Nephron progenitor cell (in vitro differentiated cells): ENCODE results near the gene SAXO2.
"Not testable (repeated sequence)": the region's sequence is repeated elsewhere in the genome, so short reads cannot be mapped to it uniquely, and the experiment has no call there.

Experiments used
- DNase-seq: peaks from one replicate; pipeline ENCODE4 v3.0.0; 2021
- H3K27ac Mint-ChIP-seq: 2 replicates; pipeline ENCODE4 v1.8.0; 2021; ENCODE audit warnings: mild to moderate bottlenecking, moderate library complexity, mixed read lengths
- H3K27me3 Mint-ChIP-seq: 2 replicates; pipeline ENCODE4 v1.8.0; 2021; ENCODE audit warnings: mild to moderate bottlenecking, low read depth, mixed read lengths; ENCODE audit not compliant: poor library complexity
- H3K36me3 Mint-ChIP-seq: 2 replicates; pipeline ENCODE4 v1.8.0; 2021; ENCODE audit warnings: low read depth, mixed read lengths
- H3K4me1 Mint-ChIP-seq: 2 replicates; pipeline ENCODE4 v1.8.0; 2021; ENCODE audit warnings: mixed read lengths
- H3K4me3 Mint-ChIP-seq: 2 replicates; pipeline ENCODE4 v1.8.0; 2021; ENCODE audit warnings: mild to moderate bottlenecking, moderate library complexity, mixed read lengths
- H3K9me3 Mint-ChIP-seq: 2 replicates; pipeline ENCODE4 v1.8.0; 2021; ENCODE audit warnings: mild to moderate bottlenecking, moderate library complexity, mixed read lengths
- CTCF ChIP-seq: fragments of 200-600 bp; sonication (generic); IDR thresholded peaks from 2 replicates; pipeline ENCODE4 v1.5.0; 2021; ENCODE audit warnings: antibody characterized with exemption

The SAXO2 gene

DNA sequence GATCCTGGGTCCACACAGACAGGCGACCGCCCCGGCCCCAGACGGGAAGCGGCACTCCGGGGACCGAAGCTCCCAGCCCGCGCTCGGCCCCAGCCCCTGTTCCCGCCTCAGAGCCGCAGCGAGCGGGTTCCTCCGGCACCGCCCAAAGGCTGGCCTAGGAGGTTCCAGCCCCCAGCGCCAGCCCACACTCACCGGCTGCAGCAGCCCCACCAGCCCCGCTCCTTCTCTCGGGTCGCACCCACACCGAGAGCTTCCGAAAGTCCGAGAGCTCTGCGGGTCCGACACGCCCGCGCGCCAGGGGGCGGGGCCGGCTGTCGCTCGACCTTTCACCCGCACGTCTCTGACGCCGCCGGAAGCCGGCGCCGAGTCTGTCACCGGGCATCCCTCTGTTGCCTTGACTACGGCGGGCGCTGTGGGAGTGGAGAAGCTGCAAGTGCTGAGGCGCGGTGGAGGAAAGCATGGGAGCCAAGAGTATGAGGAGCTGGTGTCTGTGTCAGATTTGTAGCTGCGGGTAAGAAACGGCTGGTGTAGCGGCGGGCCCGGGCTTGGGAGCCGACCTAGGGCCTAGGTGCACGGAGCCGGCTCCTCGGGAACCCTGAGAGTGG is at the start of gene SAXO2, which contains the start of gene EFL1:
Gene SAXO2 (plus strand): TSS at position 397 of the 605 bp plus-strand sequence. CDS start 62 bp downstream, at position 459.
Gene EFL1 (minus strand): TSS at position 313 of the 605 bp plus-strand sequence. CDS start 956 bp downstream, outside the sequence.
- no peak for TF ChIP-seq CTCF
- H3K9me3 Mint-ChIP-seq, result no peaks in the 10 kb centered on the region
- H3K4me1 Mint-ChIP-seq, result peaks cover 39% of the 10 kb centered on the region
- peak within 1 kb of the TSS; percentile 94 for H3K4me3 Mint-ChIP-seq
- peaks cover 12% of the 10 kb centered on the region for H3K36me3 Mint-ChIP-seq
- peaks cover 4% of the 10 kb centered on the region for H3K27me3 Mint-ChIP-seq
- DNase-seq, result peak; percentile 95
- H3K27ac Mint-ChIP-seq, result peak within 1 kb of the TSS; percentile 87

GRCh38 chr15:82216092-82216491 is 46.5 kb upstream of the SAXO2 start:
- not testable (repeated sequence) for H3K9me3 Mint-ChIP-seq, H3K27ac Mint-ChIP-seq, H3K4me3 Mint-ChIP-seq, H3K27me3 Mint-ChIP-seq, DNase-seq, H3K4me1 Mint-ChIP-seq
- peaks cover 54% of the 10 kb centered on the region for H3K36me3 Mint-ChIP-seq

DNA sequence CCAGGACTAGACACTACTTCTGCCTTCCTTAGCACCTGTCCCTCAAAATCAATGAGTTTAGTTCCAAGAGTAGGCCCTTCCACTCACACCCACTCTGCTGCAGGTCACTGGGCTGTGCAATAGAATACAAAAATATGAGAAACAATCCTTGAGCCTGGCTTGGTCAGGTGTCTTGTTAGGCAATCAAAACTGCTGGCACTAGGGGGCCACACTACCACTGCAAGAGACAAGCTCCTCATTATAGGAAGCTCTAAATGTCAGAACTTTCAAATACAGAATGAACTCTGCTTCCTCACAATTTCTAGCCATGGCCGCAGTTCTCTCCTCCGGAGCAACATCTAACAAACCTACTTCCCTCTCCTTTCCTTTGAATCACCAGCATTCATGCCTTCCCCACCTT is 41.1 kb upstream of the SAXO2 start:
- peaks cover 23% of the 10 kb centered on the region for H3K36me3 Mint-ChIP-seq
- H3K27me3 Mint-ChIP-seq, H3K27ac Mint-ChIP-seq: not testable (repeated sequence)

GRCh38 chr15:82228750-82229149 is 33.9 kb upstream of the SAXO2 start:
- Mint-ChIP-seq H3K9me3 (no peaks in the 10 kb centered on the region), H3K4me3 (no peak overlapping the region), H3K27me3 (no peaks in the 10 kb centered on the region), H3K27ac (no peak overlapping the region), H3K36me3 (peaks cover 34% of the 10 kb centered on the region), H3K4me1 (peaks cover 5% of the 10 kb centered on the region)
- no peak for DNase-seq
- TF ChIP-seq CTCF, result no peak

More for the DNA sequence above, 41.1 kb upstream of the SAXO2 start:
- not testable (repeated sequence) for H3K9me3 Mint-ChIP-seq, H3K4me3 Mint-ChIP-seq, H3K4me1 Mint-ChIP-seq
- peak; percentile 5 for DNase-seq

GRCh38 chr15:82231233-82231632 is 31.4 kb upstream of the SAXO2 start:
- no peak overlapping the region for H3K4me3 Mint-ChIP-seq
- H3K27ac Mint-ChIP-seq, result no peak overlapping the region

DNA sequence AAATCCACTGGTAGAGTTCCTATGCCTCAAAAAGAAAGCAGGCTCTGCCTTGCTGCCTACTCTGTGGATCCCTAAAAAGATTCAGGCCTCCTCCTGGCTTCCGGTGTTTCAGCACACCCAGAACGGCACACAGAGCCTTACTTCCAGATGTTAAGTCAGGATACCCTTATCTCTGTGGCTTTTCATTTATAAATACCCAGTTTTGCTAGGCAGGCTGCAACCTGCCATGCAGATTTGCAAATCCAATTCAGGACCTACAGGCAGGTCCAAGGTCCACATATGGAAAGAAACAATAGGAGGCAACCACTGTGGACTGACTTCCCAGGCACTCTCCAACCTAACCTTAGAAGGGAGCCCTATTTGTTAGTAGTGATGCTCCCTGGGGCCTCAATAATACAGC is 30.8 kb upstream of the SAXO2 start:
- H3K4me3 Mint-ChIP-seq, result no peak overlapping the region
- no peak for TF ChIP-seq CTCF
- H3K27ac Mint-ChIP-seq, result no peak overlapping the region
- H3K9me3 Mint-ChIP-seq, result no peaks in the 10 kb centered on the region
- peaks cover under 1% of the 10 kb centered on the region for H3K4me1 Mint-ChIP-seq
- no peak for DNase-seq
- H3K27me3 Mint-ChIP-seq, result no peaks in the 10 kb centered on the region
- peaks cover 29% of the 10 kb centered on the region for H3K36me3 Mint-ChIP-seq

More at GRCh38 chr15:82231233-82231632, 31.4 kb upstream of the SAXO2 start:
- no peaks in the 10 kb centered on the region for H3K27me3 Mint-ChIP-seq
- peaks cover 29% of the 10 kb centered on the region for H3K36me3 Mint-ChIP-seq
- H3K4me1 Mint-ChIP-seq, result peaks cover 5% of the 10 kb centered on the region
- H3K9me3 Mint-ChIP-seq, result no peaks in the 10 kb centered on the region
- DNase-seq, result no peak
- TF ChIP-seq CTCF, result no peak

DNA sequence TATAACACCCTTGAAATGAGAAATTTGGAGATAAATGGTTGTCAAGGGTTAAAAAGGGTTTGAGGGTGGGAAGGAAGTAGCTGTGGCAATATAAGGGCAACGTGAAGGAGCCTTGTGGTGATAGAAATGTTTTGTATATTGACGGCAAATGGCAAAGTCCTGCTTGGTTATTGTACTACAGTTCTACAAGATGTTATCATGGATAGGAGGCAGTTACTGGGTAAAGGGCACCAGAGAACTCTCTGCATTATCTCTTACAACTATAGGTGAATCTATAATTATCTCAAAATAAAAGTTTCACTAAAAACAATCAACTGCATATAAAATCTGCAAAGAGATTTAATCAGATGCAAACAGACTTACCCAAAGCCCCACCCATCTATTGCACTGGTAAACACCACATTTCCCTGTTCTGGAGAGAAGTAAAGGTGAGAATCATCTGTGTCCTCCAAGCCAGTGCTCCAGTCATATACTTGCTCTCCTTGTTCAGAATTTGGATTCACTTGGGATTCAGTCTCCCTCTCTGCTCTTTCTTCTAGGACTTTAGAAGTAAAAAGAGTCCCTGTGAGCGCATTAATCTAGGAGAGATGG is 24.6 kb upstream of the SAXO2 start:
- not testable (repeated sequence) for DNase-seq, H3K4me1 Mint-ChIP-seq, H3K27ac Mint-ChIP-seq, H3K27me3 Mint-ChIP-seq, H3K9me3 Mint-ChIP-seq, H3K4me3 Mint-ChIP-seq
- peaks cover 41% of the 10 kb centered on the region for H3K36me3 Mint-ChIP-seq
